ENCODE results near the gene ZMYND19.
"Not testable (repeated sequence)": the region's sequence is repeated elsewhere in the genome, so short reads cannot be mapped to it uniquely, and the experiment has no call there.

Gene ZMYND19

DNA sequence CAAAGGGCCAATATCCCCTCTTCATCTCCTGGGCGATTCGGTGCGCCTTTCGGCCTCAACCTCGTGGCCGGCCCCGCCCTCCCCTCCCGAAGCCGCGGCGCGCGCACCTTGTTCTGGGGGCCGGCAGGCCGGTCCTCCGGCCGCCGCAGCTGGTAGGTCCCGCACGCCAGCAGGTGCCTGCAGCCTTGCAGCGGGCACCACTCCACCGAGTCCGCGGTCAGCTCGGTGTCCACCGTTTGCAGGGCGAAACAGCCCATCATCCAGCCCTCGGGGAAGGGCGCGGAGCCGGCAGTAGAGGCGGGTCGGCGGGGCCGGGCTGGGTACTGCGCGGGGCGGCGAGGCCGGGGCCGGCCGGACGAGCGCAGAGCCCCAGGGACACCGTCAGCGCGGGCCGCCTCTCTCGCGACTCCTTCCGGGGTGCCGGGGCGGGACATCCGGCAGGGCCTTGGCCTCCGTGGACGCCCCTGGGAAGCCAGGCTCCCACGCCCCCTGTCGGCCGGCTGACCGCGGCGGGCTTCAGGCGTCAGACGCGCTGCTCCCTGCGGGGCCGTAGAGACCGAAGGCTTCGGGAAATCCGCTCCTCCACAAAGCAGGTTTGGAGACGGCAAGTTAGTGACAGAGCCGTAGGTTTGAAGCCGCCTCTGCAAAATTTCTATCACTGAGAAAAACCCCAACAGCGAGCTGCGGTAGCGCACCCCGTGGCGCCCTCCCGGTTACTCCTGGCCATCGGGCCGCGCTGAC, 11.6 kb downstream of the ZMYND19 start, which contains the start of gene DPH7:
Gene DPH7, minus strand, starts transcription at position 408 of the 741 bp plus-strand sequence. Its CDS starts 148 bp downstream, at position 260.
- peak; percentile 85 for TF ChIP-seq CTCF (conservative IDR thresholded peaks at IDR 0.05; ENCODE audit: low read depth, low read length)
- peak; percentile 58 for DNase-seq (ENCODE audit: low read depth)
- H3K4me3 ChIP-seq (ENCODE audit: low read length): peak within 1 kb of the TSS; percentile 78

- no peak for DNase-seq (ENCODE audit: low read depth)
- no peak overlapping the region for H3K4me3 ChIP-seq (ENCODE audit: low read length)
- no peak for TF ChIP-seq CTCF (conservative IDR thresholded peaks at IDR 0.05; ENCODE audit: low read depth, low read length)
These were observed 14.4 kb downstream of the ZMYND19 start for GRCh38 chr9:137575716-137576411.

DNA sequence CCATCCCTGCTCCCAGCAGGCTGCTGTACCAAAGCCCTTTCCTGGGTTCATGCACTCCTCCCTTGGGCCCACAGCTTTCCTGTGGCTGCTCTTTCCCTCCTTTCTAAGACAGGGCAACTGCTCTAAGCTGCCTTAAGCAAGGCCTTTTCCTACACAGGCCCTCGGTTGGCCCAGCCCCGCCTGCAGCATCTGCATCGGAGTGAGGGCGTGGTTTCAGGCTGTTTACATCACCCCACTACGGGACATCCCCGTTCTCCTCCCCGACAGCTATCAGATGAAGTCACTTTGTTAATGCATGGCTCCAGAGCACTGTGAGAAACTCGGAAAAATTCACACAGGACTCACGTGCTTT, 15.0 kb downstream of the ZMYND19 start:
- H3K4me3 ChIP-seq (ENCODE audit: low read length): no peak overlapping the region
- no peak for DNase-seq (ENCODE audit: low read depth)
- TF ChIP-seq CTCF (conservative IDR thresholded peaks at IDR 0.05; ENCODE audit: low read depth, low read length): no peak

GRCh38 chr9:137574192-137574591, 16.1 kb downstream of the ZMYND19 start:
- DNase-seq (ENCODE audit: low read depth): no peak
- no peak overlapping the region for H3K4me3 ChIP-seq (ENCODE audit: low read length)
- TF ChIP-seq CTCF (conservative IDR thresholded peaks at IDR 0.05; ENCODE audit: low read depth, low read length): no peak

- TF ChIP-seq CTCF (conservative IDR thresholded peaks at IDR 0.05; ENCODE audit: low read depth, low read length): no peak
These were observed 19.7 kb downstream of the ZMYND19 start for GRCh38 chr9:137570566-137570965.

DNA sequence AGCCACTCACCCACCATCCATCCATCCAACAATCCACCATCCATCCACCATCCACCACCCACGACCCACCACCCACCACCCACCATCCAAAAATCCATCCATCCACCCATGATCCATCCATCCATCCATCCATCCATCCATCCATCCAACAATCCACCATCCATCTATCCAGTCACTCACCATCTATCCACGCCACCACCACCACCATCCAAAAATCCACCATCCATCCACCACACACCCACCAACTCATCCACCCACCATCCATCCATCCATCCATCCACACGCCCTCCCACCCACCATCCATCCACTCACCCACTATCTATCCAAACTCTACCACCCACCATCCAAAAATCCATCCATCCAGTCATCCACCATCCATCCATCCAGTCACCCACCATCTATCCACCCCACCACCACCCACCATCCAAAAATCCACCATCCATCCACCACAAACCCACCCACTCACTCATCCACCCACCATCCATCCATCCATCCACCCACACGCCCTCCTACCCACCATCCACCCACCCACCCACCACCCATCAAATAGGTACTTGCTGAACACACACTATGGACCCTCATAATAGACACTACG, 20.6 kb downstream of the ZMYND19 start:
- no peak for DNase-seq (ENCODE audit: low read depth)
- no peak for TF ChIP-seq CTCF (conservative IDR thresholded peaks at IDR 0.05; ENCODE audit: low read depth, low read length)

More at GRCh38 chr9:137570566-137570965, 19.7 kb downstream of the ZMYND19 start:
- H3K4me3 ChIP-seq (ENCODE audit: low read length): no peak overlapping the region
- DNase-seq (ENCODE audit: low read depth): no peak

GRCh38 chr9:137568445-137568844, 21.9 kb downstream of the ZMYND19 start:
- DNase-seq (ENCODE audit: low read depth): not testable (repeated sequence)

More for the DNA sequence above, 20.6 kb downstream of the ZMYND19 start:
- no peak overlapping the region for H3K4me3 ChIP-seq (ENCODE audit: low read length)

More at GRCh38 chr9:137568445-137568844, 21.9 kb downstream of the ZMYND19 start:
- H3K4me3 ChIP-seq (ENCODE audit: low read length): not testable (repeated sequence)
